ENCODE measurements around the gene C19orf47.

The C19orf47 gene

DNA sequence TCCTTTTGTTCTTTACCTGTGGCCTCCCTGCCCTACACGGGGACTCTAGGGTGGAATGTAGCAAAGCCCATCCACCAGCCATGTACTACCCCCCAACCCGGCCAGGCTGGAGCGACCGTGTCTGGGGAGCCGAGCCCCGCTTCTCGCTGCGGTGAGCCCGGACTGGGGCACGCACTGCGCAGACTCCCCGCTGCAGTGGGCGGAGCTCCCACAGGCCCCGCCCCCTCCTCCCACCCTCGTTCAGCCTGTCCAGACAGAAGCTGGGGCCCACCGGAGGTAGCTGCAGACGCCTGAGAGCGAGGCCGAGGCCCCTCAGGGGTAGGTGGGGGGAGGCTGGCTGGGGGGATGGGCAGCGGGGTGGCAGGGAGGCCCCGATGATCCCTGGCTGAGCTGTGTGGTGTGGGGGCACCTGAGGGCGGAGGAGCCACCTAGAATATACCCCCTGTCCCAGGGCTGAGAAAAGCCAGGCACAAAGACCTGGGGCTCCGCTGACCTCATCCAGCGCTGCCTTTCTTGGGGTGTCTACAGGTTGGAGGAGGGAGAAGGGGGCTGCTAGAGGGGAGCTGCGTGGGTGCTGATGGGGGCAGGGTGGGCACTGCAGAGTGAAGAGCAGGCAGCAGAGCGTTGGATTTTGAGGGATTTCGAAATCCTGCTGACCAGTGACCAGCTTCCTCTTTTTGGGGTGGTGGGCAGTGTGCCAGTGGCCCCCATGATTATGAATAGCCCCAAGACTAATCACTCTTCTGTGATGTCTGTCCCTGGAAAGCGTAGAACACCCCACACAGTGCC, 17.6 kb upstream of the C19orf47 start:
- Mint-ChIP-seq H3K27me3 (no peaks in the 10 kb centered on the region), H3K27ac (no peak overlapping the region), H3K36me3 (peaks cover 2% of the 10 kb centered on the region), H3K4me3 (peak overlapping the region; percentile 39), H3K4me1 (peaks cover 15% of the 10 kb centered on the region), H3K9me3 (no peaks in the 10 kb centered on the region)

DNA sequence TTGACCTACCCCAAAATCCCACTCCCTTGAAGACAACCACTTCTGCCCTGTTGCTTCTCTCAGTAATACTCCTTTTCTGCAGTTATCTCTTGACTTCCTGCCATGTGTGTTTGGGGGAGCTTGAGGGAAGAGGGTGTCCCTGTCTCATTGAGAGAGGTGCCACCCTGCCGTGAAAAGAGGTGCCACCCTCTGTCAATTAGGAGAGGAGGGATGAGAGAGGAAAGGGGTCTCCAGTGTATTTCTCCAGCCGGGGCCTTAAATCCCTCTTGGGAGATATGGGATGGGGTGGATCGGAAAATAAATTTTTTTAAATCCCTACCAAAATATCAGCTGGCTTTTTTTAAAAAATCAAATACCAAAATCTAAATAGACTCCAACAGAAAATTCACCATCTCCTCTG, 16.8 kb upstream of the C19orf47 start:
- H3K36me3 Mint-ChIP-seq, result peaks cover under 1% of the 10 kb centered on the region
- peaks cover 15% of the 10 kb centered on the region for H3K4me1 Mint-ChIP-seq
- H3K27ac Mint-ChIP-seq, result no peak overlapping the region
- peak overlapping the region; percentile 42 for H3K4me3 Mint-ChIP-seq
- H3K27me3 Mint-ChIP-seq, result no peaks in the 10 kb centered on the region
- H3K9me3 Mint-ChIP-seq, result no peaks in the 10 kb centered on the region

DNA sequence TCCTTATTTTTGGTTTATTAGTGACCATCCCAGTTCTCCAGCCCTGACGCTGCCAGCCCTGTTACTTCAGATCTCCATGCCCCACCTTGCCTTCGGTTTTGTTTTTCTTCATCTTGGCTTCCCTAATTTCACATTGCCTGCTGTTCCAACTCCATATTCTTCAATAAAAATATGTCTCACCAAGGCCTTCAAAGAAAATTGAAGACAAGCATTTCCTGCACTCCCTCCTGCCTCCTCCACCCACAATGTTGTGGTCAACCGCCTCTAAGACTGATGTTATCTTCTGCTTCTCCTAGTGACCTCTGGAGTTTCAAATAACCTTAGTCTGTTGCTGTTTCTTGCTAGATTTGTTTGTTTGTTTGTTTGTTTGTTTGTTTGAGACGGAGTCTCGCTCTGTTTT, 14.9 kb upstream of the C19orf47 start:
- H3K27ac Mint-ChIP-seq, result no peak overlapping the region
- H3K36me3 Mint-ChIP-seq, result peaks cover 2% of the 10 kb centered on the region
- H3K4me1 Mint-ChIP-seq, result peaks cover 15% of the 10 kb centered on the region
- no peaks in the 10 kb centered on the region for H3K27me3 Mint-ChIP-seq
- H3K4me3 Mint-ChIP-seq, result no peak overlapping the region
- H3K9me3 Mint-ChIP-seq, result no peaks in the 10 kb centered on the region

DNA sequence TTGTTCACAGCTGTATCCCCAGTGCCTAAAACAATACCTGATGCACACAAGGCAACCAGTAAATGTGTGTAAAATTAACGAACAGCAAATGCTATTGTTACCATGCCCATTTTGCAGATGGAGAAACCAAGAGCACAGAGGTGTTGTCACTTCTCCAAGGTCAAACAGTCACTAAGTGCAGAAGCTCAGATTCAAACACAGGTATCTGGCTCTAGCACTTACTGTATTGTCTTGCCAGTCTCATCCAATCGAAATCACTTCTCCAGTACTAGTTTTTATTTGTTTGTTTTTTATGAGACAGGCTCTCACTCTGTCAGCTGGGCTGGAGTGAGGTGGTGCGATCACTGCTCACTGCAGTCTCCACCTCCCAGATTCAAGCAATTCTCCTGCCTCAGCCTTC, 14.0 kb upstream of the C19orf47 start:
- H3K36me3 Mint-ChIP-seq, result peaks cover 2% of the 10 kb centered on the region
- H3K27ac Mint-ChIP-seq, result no peak overlapping the region
- peaks cover 21% of the 10 kb centered on the region for H3K4me1 Mint-ChIP-seq
- H3K9me3 Mint-ChIP-seq, result no peaks in the 10 kb centered on the region
- no peaks in the 10 kb centered on the region for H3K27me3 Mint-ChIP-seq
- H3K4me3 Mint-ChIP-seq, result no peak overlapping the region

DNA sequence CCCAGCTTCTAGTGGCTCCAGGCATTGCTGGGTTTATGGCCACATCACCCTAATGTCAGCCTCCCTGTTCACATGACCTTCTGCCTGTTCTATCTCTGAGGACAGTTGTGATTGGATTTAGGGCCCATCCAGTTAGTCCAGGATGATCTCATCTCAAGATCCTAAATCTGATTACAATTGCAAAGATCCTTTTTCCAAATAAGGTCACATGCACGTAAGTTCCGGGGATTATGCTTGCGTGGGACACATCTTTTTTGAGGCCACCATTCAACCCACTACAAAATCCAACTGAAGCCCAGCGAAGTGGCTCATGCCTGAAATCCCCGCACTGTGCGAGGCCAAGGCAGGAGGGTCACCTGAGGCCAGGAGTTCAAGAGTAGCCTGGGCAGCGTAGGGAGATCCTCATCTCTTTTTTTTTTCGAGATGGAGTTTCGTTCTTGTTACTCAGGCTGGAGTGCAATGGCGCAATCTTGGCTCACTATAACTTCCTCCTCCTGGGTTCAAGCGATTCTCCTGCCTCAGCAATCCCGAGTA, 12.6 kb upstream of the C19orf47 start:
- Mint-ChIP-seq H3K4me1 (peaks cover 32% of the 10 kb centered on the region), H3K27me3 (no peaks in the 10 kb centered on the region), H3K4me3 (no peak overlapping the region), H3K36me3 (peaks cover 5% of the 10 kb centered on the region), H3K27ac (no peak overlapping the region), H3K9me3 (no peaks in the 10 kb centered on the region)

GRCh38 chr19:40360020-40360707, 12.0 kb upstream of the C19orf47 start:
- Mint-ChIP-seq H3K9me3 (no peaks in the 10 kb centered on the region), H3K27me3 (no peaks in the 10 kb centered on the region), H3K4me1 (peaks cover 30% of the 10 kb centered on the region), H3K4me3 (no peak overlapping the region), H3K27ac (no peak overlapping the region), H3K36me3 (peaks cover 5% of the 10 kb centered on the region)

GRCh38 chr19:40358773-40359172, 10.6 kb upstream of the C19orf47 start:
- H3K9me3 Mint-ChIP-seq, result no peaks in the 10 kb centered on the region
- peaks cover 5% of the 10 kb centered on the region for H3K36me3 Mint-ChIP-seq
- peaks cover 25% of the 10 kb centered on the region for H3K4me1 Mint-ChIP-seq
- no peak overlapping the region for H3K4me3 Mint-ChIP-seq
- H3K27ac Mint-ChIP-seq, result no peak overlapping the region
- no peaks in the 10 kb centered on the region for H3K27me3 Mint-ChIP-seq

- peaks cover 19% of the 10 kb centered on the region for H3K4me1 Mint-ChIP-seq
- no peak overlapping the region for H3K4me3 Mint-ChIP-seq
- no peaks in the 10 kb centered on the region for H3K27me3 Mint-ChIP-seq
- peaks cover 5% of the 10 kb centered on the region for H3K36me3 Mint-ChIP-seq
- H3K27ac Mint-ChIP-seq, result no peak overlapping the region
- H3K9me3 Mint-ChIP-seq, result no peaks in the 10 kb centered on the region
These were observed 9.4 kb upstream of the C19orf47 start for GRCh38 chr19:40357640-40358039.

DNA sequence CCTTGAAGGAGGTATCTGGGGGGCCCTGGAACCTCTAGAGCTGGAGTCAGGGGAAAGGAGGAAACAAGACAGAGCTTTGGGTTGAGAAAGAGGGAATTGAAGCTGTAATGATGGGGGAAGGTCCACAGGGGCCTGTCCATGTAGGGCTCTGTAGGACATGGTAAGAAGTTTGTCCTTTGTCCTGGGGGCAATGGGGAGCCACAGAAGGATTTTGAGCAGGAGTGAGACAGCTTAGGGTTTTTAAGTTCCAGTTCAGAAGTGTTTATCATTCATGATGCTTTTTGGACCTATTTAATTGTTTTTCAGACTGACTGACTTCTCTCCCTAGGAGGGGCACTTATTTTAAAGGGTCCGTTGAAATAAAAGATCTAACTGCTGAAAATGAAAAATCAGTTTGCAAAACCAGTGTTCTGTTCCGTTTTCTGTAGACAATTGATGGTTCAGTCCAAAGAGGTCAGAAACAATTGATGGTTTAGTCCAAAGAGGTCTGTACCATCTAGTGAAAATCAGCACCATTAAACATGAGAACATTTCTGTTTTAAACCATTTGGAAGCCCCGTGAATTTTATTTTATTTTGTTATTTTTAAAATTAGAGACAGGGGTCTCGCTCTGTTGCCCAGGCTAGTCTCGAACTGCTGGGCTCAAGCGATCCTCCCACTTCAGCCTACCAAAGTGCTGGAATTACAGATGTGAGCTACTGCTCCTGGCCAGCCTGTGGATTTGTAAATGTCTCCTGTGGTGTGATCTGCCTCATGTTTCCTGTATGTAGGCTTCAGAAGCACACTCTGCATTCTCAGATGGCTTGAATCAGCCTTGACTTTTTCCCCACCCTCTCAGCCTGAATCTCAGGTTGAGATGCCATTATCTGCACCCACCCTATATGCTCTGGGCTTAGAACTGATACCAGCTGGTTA, 8.7 kb upstream of the C19orf47 start:
- Mint-ChIP-seq H3K4me3 (no peak overlapping the region), H3K27me3 (no peaks in the 10 kb centered on the region), H3K27ac (no peak overlapping the region), H3K36me3 (peaks cover 5% of the 10 kb centered on the region), H3K4me1 (peaks cover 19% of the 10 kb centered on the region), H3K9me3 (no peaks in the 10 kb centered on the region)

GRCh38 chr19:40355975-40356680, 7.9 kb upstream of the C19orf47 start:
- Mint-ChIP-seq H3K27me3 (no peaks in the 10 kb centered on the region), H3K36me3 (peaks cover 7% of the 10 kb centered on the region), H3K27ac (no peak overlapping the region), H3K4me1 (peaks cover 19% of the 10 kb centered on the region), H3K4me3 (peak overlapping the region; percentile 34), H3K9me3 (no peaks in the 10 kb centered on the region)

DNA sequence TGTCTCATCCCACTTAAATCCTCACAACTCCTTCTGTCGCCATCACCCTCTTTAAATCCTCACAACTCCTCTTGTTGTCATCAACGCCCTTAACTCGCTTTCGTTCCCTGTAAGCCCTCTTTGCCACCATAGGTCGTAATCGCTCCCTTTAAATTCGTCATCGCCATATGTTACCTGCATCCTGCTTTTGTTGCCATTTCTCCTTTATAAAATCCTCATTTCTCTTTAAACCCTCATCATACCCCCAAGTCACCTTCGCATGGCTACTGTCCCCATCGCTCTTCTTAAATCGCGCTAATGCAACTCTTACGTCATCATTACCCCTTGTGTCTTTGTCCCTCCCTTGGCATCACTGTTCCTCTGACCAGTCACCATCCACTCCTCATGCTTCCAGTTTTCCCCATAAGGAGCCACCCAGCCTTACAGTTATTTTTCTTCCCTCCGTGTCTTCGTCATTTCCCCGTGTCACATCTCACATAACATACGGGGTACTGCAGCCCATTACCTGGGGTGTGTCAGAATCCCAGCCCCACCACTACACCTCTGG, 837 bp upstream of the C19orf47 start:
- Mint-ChIP-seq H3K36me3 (peaks cover 2% of the 10 kb centered on the region), H3K27me3 (no peaks in the 10 kb centered on the region), H3K4me3 (peak overlapping the region; percentile 92), H3K27ac (peak overlapping the region; percentile 88), H3K9me3 (no peaks in the 10 kb centered on the region), H3K4me1 (peaks cover 35% of the 10 kb centered on the region)

- Mint-ChIP-seq H3K4me3 (no peak overlapping the region), H3K27ac (no peak overlapping the region), H3K36me3 (peaks cover 3% of the 10 kb centered on the region), H3K27me3 (no peaks in the 10 kb centered on the region), H3K4me1 (peaks cover 43% of the 10 kb centered on the region), H3K9me3 (no peaks in the 10 kb centered on the region)
These were observed 3.8 kb downstream of the C19orf47 start for GRCh38 chr19:40344422-40344821.

GRCh38 chr19:40342644-40343311, 5.4 kb downstream of the C19orf47 start:
- Mint-ChIP-seq H3K36me3 (peaks cover 8% of the 10 kb centered on the region), H3K4me3 (no peak overlapping the region), H3K9me3 (no peaks in the 10 kb centered on the region), H3K4me1 (peaks cover 41% of the 10 kb centered on the region), H3K27ac (no peak overlapping the region), H3K27me3 (no peaks in the 10 kb centered on the region)

All from activated naive CD4-positive, alpha-beta T cell treated with anti-CD3 and anti-CD28 coated beads, Interleukin-2, amount 50 U/mL, for 24 hours (primary cell).